OCI-LY1 (cell line): ENCODE results near the gene DENND11.

Experiments used
- H2AFZ ChIP-seq: fragments of 200-600 bp; sonication (generic), shearing (Covaris generic); 2 replicates; pipeline ENCODE4 v1.6.0; 2014; ENCODE audit warnings: antibody characterized with exemption, mild to moderate bottlenecking, low read length
- H3F3A ChIP-seq: fragments of 200-600 bp; sonication (generic), shearing (Covaris generic); 2 replicates; pipeline ENCODE4 v1.6.0; 2014; ENCODE audit warnings: mild to moderate bottlenecking, antibody characterized with exemption, low read length, moderate library complexity; ENCODE audit not compliant: insufficient read depth
- H3K27ac ChIP-seq: fragments of 200-600 bp; sonication (generic); 2 replicates; pipeline ENCODE4 v1.5.1; 2014; ENCODE audit warnings: low read length, mixed run types, mild to moderate bottlenecking, low read depth; ENCODE audit not compliant: poor library complexity, severe bottlenecking
- H3K27me3 ChIP-seq: fragments of 200-600 bp; sonication (generic); 2 replicates; pipeline ENCODE4 v1.6.0; 2014; ENCODE audit warnings: antibody characterized with exemption, mild to moderate bottlenecking, low read length, moderate library complexity; ENCODE audit not compliant: insufficient read depth
- H3K36me3 ChIP-seq: fragments of 200-600 bp; sonication (generic); 2 replicates; pipeline ENCODE4 v1.6.1; 2014; ENCODE audit warnings: mild to moderate bottlenecking, antibody characterized with exemption, low read length, moderate library complexity, mixed read lengths; ENCODE audit not compliant: insufficient read depth
- H3K4me1 ChIP-seq: fragments of 200-600 bp; sonication (generic); 2 replicates; pipeline ENCODE4 v1.5.1; 2014; ENCODE audit warnings: mild to moderate bottlenecking, low read length, moderate library complexity; ENCODE audit not compliant: insufficient read depth, severe bottlenecking
- H3K4me2 ChIP-seq: fragments of 200-600 bp; sonication (generic), shearing (Covaris generic); 2 replicates; pipeline ENCODE4 v1.6.1; 2014; ENCODE audit warnings: low read length
- H3K4me3 ChIP-seq: fragments of 200-600 bp; sonication (generic); 2 replicates; pipeline ENCODE4 v1.5.1; 2014; ENCODE audit warnings: low read length, low read depth, mild to moderate bottlenecking, mixed read lengths; ENCODE audit not compliant: poor library complexity, severe bottlenecking
- H3K79me2 ChIP-seq: fragments of 200-600 bp; shearing (Covaris generic); 2 replicates; pipeline ENCODE4 v1.6.1; 2016; ENCODE audit warnings: mixed run types, low read length, mixed read lengths; ENCODE audit not compliant: insufficient read depth
- H3K9ac ChIP-seq: fragments of 200-600 bp; sonication (generic), shearing (Covaris generic); 2 replicates; pipeline ENCODE4 v1.6.1; 2014; ENCODE audit warnings: mild to moderate bottlenecking, low read length, mixed read lengths
- H3K9me2 ChIP-seq: fragments of 200-600 bp; sonication (generic), shearing (Covaris generic); 2 replicates; pipeline ENCODE4 v1.6.1; 2014; ENCODE audit warnings: low read depth, mild to moderate bottlenecking, low read length, mixed read lengths
- H3K9me3 ChIP-seq: fragments of 200-600 bp; shearing (Covaris generic); 2 replicates; pipeline ENCODE4 v1.6.1; 2014; ENCODE audit warnings: low read length, mixed read lengths
- H4K20me1 ChIP-seq: fragments of 200-600 bp; sonication (generic), shearing (Covaris generic); 2 replicates; pipeline ENCODE4 v1.6.0; 2016; ENCODE audit warnings: mild to moderate bottlenecking, low read length; ENCODE audit not compliant: insufficient read depth
- EZH2 ChIP-seq: fragments of 200-600 bp; sonication (generic), shearing (Covaris generic); IDR thresholded peaks from 2 replicates; pipeline ENCODE4 v1.8.0; 2017; ENCODE audit warnings: borderline replicate concordance, mixed run types, mild to moderate bottlenecking, antibody characterized with exemption, low read length, moderate library complexity, mixed read lengths
- TF ChIP-seq, protein P1 (sequence below): fragments of 200-600 bp; sonication (generic), shearing (Covaris generic); IDR thresholded peaks from 2 replicates; pipeline ENCODE4 v1.5.1; 2017; ENCODE audit warnings: mild to moderate bottlenecking, antibody characterized with exemption, low read length, moderate library complexity, mixed read lengths

DENND11 gene

DNA sequence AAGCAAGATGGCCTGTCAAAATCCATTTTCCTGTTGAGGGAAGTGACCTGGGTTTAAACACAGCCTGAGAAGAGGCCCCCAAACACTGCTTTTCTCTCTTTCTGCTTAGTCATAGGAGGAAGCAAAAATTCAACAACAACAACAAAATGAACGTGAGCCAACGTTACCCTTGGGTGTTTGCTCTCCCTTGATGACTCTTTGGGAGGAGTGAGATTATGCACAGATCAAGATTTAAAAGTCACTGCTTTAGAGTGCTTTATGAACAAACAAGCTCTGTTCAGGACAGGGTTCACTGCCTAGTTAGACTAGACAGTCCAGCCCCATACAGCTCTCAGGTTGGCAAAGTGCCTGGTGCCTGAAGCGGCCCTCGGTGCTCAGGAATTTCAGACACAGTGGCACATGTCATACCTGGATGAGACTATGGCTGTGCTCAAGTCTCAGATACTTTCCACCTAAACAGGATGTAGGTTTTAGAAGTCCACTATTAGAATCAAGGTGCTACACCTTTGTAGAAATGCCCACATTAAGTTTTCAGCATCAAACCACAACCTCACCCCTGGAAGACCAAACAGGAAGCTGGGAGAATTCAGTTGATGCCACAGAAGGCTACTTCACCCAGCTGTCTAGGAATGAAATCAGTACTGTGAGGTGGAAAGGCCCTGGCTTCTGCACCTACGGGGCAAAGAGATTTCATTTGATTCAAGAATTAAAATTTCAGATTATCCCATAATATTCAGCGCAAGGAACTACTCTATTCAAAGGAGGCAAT is 38.7 kb downstream of the DENND11 start:
- Histone ChIP-seq H3K4me1 (peaks cover 7% of the 10 kb centered on the region), H3K27ac (no peak overlapping the region), H4K20me1 (no peaks in the 10 kb centered on the region), H3K9ac (no peak overlapping the region), H3K9me2 (no peaks in the 10 kb centered on the region), H3K27me3 (no peaks in the 10 kb centered on the region), H3K79me2 (no peaks in the 10 kb centered on the region), H3K36me3 (no peaks in the 10 kb centered on the region), H3K9me3 (no peaks in the 10 kb centered on the region), H3K4me2 (no peak overlapping the region), H3K4me3 (no peak overlapping the region), H3F3A (no peaks in the 10 kb centered on the region), H2AFZ (no peak overlapping the region)
- no peak for TF ChIP-seq EZH2
- TF ChIP-seq, protein P1, sequence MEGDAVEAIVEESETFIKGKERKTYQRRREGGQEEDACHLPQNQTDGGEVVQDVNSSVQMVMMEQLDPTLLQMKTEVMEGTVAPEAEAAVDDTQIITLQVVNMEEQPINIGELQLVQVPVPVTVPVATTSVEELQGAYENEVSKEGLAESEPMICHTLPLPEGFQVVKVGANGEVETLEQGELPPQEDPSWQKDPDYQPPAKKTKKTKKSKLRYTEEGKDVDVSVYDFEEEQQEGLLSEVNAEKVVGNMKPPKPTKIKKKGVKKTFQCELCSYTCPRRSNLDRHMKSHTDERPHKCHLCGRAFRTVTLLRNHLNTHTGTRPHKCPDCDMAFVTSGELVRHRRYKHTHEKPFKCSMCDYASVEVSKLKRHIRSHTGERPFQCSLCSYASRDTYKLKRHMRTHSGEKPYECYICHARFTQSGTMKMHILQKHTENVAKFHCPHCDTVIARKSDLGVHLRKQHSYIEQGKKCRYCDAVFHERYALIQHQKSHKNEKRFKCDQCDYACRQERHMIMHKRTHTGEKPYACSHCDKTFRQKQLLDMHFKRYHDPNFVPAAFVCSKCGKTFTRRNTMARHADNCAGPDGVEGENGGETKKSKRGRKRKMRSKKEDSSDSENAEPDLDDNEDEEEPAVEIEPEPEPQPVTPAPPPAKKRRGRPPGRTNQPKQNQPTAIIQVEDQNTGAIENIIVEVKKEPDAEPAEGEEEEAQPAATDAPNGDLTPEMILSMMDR: no peak

DNA sequence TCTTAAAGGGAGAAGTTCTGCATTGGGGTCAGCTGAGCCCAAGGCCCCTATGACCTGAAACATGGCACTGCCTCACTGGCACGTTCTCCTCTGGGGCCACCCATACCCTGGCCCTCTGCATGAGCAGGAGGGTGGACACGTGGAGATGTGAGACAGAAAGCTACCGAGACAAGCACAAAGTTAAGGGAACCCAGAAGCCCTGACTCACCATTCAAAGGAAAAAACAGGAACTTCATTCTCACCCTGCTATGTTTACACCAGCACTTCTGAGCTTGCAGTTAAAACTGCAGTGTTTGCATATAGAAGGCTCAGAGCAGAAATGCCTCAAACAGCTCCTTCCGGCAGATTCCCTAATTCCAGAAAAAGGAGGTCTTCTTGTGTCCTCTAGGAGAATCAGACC is 41.7 kb downstream of the DENND11 start:
- no peaks in the 10 kb centered on the region for H3K27me3 ChIP-seq
- H3K9me2 ChIP-seq: no peaks in the 10 kb centered on the region
- TF ChIP-seq, protein P1: no peak
- no peak for TF ChIP-seq EZH2
- H3K9me3 ChIP-seq: no peaks in the 10 kb centered on the region
- H3F3A ChIP-seq: no peaks in the 10 kb centered on the region
- H3K27ac ChIP-seq: no peak overlapping the region
- no peaks in the 10 kb centered on the region for H3K79me2 ChIP-seq
- no peak overlapping the region for H3K9ac ChIP-seq
- no peaks in the 10 kb centered on the region for H4K20me1 ChIP-seq
- H3K4me3 ChIP-seq: no peak overlapping the region
- H3K4me1 ChIP-seq: peaks cover 7% of the 10 kb centered on the region
- H3K4me2 ChIP-seq: no peak overlapping the region
- H2AFZ ChIP-seq: no peak overlapping the region
- peaks cover 3% of the 10 kb centered on the region; the same call in 1 of the 2 replicates for H3K36me3 ChIP-seq

DNA sequence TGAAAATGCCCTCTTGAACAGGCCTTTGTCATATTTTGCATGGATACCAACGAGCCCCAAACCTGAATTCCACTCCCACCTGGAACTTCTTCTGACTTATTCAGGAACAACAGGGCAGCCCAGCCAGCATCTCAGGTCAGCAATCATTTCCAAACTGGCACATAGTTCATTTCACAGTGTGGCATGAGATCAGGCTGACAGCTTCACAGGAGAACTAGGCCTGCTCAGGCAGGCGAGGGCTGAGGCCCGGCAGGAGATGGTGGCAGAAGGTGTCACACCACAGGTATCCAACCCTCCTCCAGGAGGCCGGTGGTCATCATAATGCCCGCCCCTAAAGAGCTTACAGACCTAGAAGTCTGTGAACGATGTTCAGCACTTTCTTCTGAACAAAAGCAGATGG is 42.5 kb downstream of the DENND11 start:
- Histone ChIP-seq H3K4me3 (no peak overlapping the region), H3K4me1 (peaks cover 7% of the 10 kb centered on the region), H3K9me3 (no peaks in the 10 kb centered on the region), H3K9ac (no peak overlapping the region), H4K20me1 (no peaks in the 10 kb centered on the region), H3K27ac (no peak overlapping the region), H3K4me2 (no peak overlapping the region), H3F3A (no peaks in the 10 kb centered on the region), H3K9me2 (no peaks in the 10 kb centered on the region), H3K79me2 (no peaks in the 10 kb centered on the region), H3K27me3 (no peaks in the 10 kb centered on the region), H3K36me3 (peaks cover 3% of the 10 kb centered on the region; the same call in 1 of the 2 replicates), H2AFZ (no peak overlapping the region)
- TF ChIP-seq, protein P1: no peak
- TF ChIP-seq EZH2: no peak
